Measurements from ENCODE around the gene ZNF362.

DNA sequence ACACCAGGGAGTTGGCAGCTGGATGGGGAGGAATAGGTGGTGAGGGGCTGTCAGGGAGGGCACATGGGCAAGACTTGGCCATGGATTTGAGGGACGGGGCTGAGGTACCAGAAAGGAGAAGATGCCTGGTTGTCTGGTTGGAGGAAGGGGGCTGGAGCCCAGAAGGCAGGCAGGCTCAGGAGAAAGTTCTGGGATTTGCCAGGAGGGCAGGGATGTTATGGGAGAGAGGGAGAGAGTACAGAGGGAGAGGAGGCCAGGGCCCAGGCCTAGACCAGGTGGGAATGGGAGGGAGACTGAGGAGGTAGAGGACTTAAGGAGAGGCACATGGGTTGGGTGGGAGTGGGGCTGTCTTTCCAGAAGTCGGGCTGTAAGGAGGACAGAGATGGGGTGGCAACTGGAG is 60.3 kb downstream of the ZNF362 start:
- no peak for TF ChIP-seq ZFX (IDR thresholded peaks at IDR 0.05)
- no peak for TF ChIP-seq CTCF (conservative IDR thresholded peaks at IDR 0.05)
